SK-N-SH treated with all-trans-retinoic acid at 6 μM for 48 hours (cell line): Measurements from ENCODE around the gene NEDD1.

ENCODE experiments used
- ATAC-seq: fragments of 200-7000 bp; cut with Tn5 transposase; 3 replicates; pipeline ENCODE4 v1.9.1; 2020; ENCODE audit warnings: mild to moderate bottlenecking, moderate library complexity
- ARNTL ChIP-seq: fragments of 450-650 bp; formaldehyde crosslinking; IDR thresholded peaks from 2 replicates; pipeline ENCODE4 v1.5.0; 2020; ENCODE audit warnings: low read depth, mild to moderate bottlenecking, moderate library complexity, borderline replicate concordance
- BACH2 ChIP-seq: fragments of 250-450 bp; sonication (Bioruptor Pico); IDR thresholded peaks from 2 replicates; pipeline ENCODE4 v1.9.0; 2021; ENCODE audit warnings: mild to moderate bottlenecking, borderline replicate concordance
- CSDC2 ChIP-seq: fragments of 250-450 bp; sonication (Bioruptor Pico); IDR thresholded peaks from 2 replicates; pipeline ENCODE4 v1.5.0; 2020; ENCODE audit warnings: mild to moderate bottlenecking, moderate library complexity
- ESRRG ChIP-seq: fragments of 250-450 bp; sonication (Bioruptor Pico); IDR thresholded peaks from 2 replicates; pipeline ENCODE4 v1.6.1; 2021; ENCODE audit warnings: mild to moderate bottlenecking
- GLIS3 ChIP-seq: fragments of 250-450 bp; sonication (Bioruptor Pico); IDR thresholded peaks from 2 replicates; pipeline ENCODE4 v1.5.0; 2020; ENCODE audit warnings: mild to moderate bottlenecking, moderate library complexity
- ISL1 ChIP-seq: fragments of 250-450 bp; sonication (Bioruptor Pico); IDR thresholded peaks from 2 replicates; pipeline ENCODE4 v2.1.2; 2022; ENCODE audit warnings: mild to moderate bottlenecking, moderate library complexity
- OSR1 ChIP-seq: fragments of 250-450 bp; sonication (Bioruptor Pico); IDR thresholded peaks from 2 replicates; pipeline ENCODE4 v1.8.0; 2022; ENCODE audit warnings: moderate library complexity, mild to moderate bottlenecking, inconsistent platforms
- POU6F1 ChIP-seq: fragments of 250-450 bp; sonication (Bioruptor Pico); IDR thresholded peaks from 2 replicates; pipeline ENCODE4 v1.8.0; 2021; ENCODE audit warnings: low read depth, mild to moderate bottlenecking, moderate library complexity, borderline replicate concordance
- RARB ChIP-seq: fragments of 250-450 bp; sonication (Bioruptor Pico); IDR thresholded peaks from 2 replicates; pipeline ENCODE4 v1.8.0; 2021; ENCODE audit warnings: mild to moderate bottlenecking, moderate library complexity
- SNAI2 ChIP-seq: fragments of 250-450 bp; sonication (Bioruptor Pico); IDR thresholded peaks from 2 replicates; pipeline ENCODE4 v1.5.0; 2020; ENCODE audit warnings: mild to moderate bottlenecking, moderate library complexity
- TOX ChIP-seq: fragments of 250-450 bp; sonication (Bioruptor Pico); IDR thresholded peaks from 2 replicates; pipeline ENCODE4 v1.8.0; 2021; ENCODE audit warnings: mild to moderate bottlenecking, moderate library complexity, borderline replicate concordance
- TSHZ2 ChIP-seq: fragments of 250-450 bp; sonication (Bioruptor Pico); IDR thresholded peaks from 2 replicates; pipeline ENCODE4 v1.5.0; 2020; ENCODE audit warnings: mild to moderate bottlenecking, moderate library complexity
- ZC3H10 ChIP-seq: fragments of 250-450 bp; sonication (Bioruptor Pico); IDR thresholded peaks from 2 replicates; pipeline ENCODE4 v1.5.1; 2021; ENCODE audit warnings: mild to moderate bottlenecking, moderate library complexity
- ZFP30 ChIP-seq: fragments of 450-650 bp; formaldehyde crosslinking; IDR thresholded peaks from 2 replicates; pipeline ENCODE4 v1.5.0; 2022; ENCODE audit warnings: mild to moderate bottlenecking, moderate library complexity
- ZNF565 ChIP-seq: fragments of 450-650 bp; formaldehyde crosslinking; conservative IDR thresholded peaks from 2 replicates; pipeline ENCODE4 v1.5.0; 2020; ENCODE audit warnings: low read depth, mild to moderate bottlenecking, moderate library complexity
- ZNF8 ChIP-seq: fragments of 450-650 bp; formaldehyde crosslinking; IDR thresholded peaks from 2 replicates; pipeline ENCODE4 v1.5.0; 2020; ENCODE audit warnings: mild to moderate bottlenecking, moderate library complexity
- TF ChIP-seq, protein P1 (sequence below): fragments of 250-450 bp; sonication (Bioruptor Pico); IDR thresholded peaks from 2 replicates; pipeline ENCODE4 v1.5.1; 2021; ENCODE audit warnings: mild to moderate bottlenecking, moderate library complexity

NEDD1 gene

DNA sequence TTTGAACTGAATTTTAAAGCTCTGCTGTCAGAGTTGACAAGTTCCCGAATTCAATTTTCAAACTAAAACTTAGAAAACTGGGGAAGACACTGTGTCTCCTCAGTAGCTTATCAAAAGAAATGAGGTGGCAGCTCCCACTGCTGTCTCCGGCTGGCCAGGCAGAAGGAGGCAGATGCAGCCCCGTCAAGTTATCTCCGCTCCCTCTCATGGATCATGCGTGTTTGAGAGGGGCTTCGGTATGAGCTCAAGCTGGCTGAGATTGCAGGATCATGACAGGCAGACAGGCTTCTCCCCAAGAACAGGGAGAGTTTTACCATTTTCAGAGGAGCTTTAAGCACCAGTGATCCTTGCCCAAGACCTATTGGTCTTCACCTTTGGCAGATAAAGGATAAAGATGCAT, 88.8 kb downstream of the NEDD1 start:
- TF ChIP-seq ZFP30 (CRISPR knock-in tag) (no peak), OSR1 (CRISPR knock-in tag) (no peak), TSHZ2 (CRISPR knock-in tag) (no peak)
- ATAC-seq = no peak

DNA sequence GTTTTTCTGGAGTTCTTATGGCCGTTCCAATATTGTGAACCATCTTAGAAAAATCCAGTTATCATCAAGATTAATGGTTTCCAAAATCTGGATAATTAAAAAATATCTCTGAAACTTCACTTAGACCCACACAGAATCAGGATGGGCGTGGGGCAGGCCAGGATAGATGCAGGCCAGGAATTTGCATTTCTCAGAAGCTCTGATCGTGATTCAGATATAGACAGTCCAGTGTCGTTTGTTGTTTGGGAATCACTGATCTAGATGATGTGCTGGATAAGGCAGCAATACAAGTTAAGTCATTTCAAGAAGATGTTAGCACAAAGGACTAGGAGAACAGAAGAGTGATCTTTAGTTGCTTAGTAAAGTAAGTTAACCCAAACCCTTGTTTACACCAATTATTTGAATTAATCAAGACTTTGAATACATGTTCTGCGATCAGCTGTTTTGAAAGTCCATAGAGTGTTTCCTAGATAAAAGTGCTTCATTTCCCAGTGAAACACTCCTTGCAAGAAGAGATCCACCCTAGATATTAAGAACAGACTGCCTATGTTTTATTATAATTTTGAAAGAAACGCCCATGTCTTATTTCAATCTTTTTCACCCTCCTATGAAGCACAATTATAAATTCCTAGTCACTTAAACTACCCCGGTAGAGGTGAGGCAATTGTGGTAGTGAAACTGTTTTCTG, 90.9 kb downstream of the NEDD1 start:
- TF ChIP-seq POU6F1 (CRISPR knock-in tag) (no peak), SNAI2 (CRISPR knock-in tag) (no peak), ZC3H10 (CRISPR knock-in tag) (no peak), ARNTL (CRISPR knock-in tag) (no peak), TOX (CRISPR knock-in tag) (no peak), ZFP30 (CRISPR knock-in tag) (no peak), BACH2 (CRISPR knock-in tag) (no peak)
- no peak for ATAC-seq

GRCh38 chr12:97003276-97003675, 96.2 kb downstream of the NEDD1 start:
- TF ChIP-seq ESRRG = no peak
- TF ChIP-seq GLIS3 = no peak
- TF ChIP-seq ZC3H10 (CRISPR knock-in tag) = no peak
- no peak for TF ChIP-seq CSDC2 (CRISPR knock-in tag)
- no peak for TF ChIP-seq TOX (CRISPR knock-in tag)
- TF ChIP-seq ISL1 (CRISPR knock-in tag) = no peak
- no peak for TF ChIP-seq TSHZ2 (CRISPR knock-in tag)
- no peak for TF ChIP-seq ZNF8 (CRISPR knock-in tag)
- TF ChIP-seq, protein P1, sequence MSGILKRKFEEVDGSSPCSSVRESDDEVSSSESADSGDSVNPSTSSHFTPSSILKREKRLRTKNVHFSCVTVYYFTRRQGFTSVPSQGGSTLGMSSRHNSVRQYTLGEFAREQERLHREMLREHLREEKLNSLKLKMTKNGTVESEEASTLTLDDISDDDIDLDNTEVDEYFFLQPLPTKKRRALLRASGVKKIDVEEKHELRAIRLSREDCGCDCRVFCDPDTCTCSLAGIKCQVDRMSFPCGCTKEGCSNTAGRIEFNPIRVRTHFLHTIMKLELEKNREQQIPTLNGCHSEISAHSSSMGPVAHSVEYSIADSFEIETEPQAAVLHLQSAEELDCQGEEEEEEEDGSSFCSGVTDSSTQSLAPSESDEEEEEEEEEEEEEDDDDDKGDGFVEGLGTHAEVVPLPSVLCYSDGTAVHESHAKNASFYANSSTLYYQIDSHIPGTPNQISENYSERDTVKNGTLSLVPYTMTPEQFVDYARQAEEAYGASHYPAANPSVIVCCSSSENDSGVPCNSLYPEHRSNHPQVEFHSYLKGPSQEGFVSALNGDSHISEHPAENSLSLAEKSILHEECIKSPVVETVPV (CRISPR knock-in tag) = no peak
- no peak for TF ChIP-seq ZNF565 (CRISPR knock-in tag)
- TF ChIP-seq ARNTL (CRISPR knock-in tag) = no peak
- no peak for TF ChIP-seq ZFP30 (CRISPR knock-in tag)
- TF ChIP-seq RARB (CRISPR knock-in tag) = no peak
- TF ChIP-seq OSR1 (CRISPR knock-in tag) = no peak

More at GRCh38 chr12:97003276-97003675, 96.2 kb downstream of the NEDD1 start:
- no peak for ATAC-seq
